Transverse colon (tissue), 4 donors: ENCODE data around the gene GAP43. TPM values are rescaled to one million over a fixed set of nuclear protein-coding genes. Genes with fewer than 3 reads are reported as not detected.

Experiments used
- DNase-seq: peaks from one replicate; pipeline ENCODE4 v3.0.0-alpha.2; 2019
- H3K27ac ChIP-seq, 4 donors: fragments of 200-600 bp; sonication (generic); 2 replicates each; pipeline ENCODE4 v1.5.1; 2016 to 2018; ENCODE audit warnings: inconsistent platforms in 4 of 4
- H3K27me3 ChIP-seq: fragments of 200-600 bp; sonication (generic); 2 replicates; pipeline ENCODE4 v1.5.1; 2017; ENCODE audit warnings: inconsistent platforms
- H3K36me3 ChIP-seq, 4 donors: fragments of 200-600 bp; sonication (generic); 2 replicates each; pipeline ENCODE4 v1.5.1; 2017 to 2019; ENCODE audit warnings: inconsistent platforms in 4 of 4
- H3K4me1 ChIP-seq, 4 donors: fragments of 200-600 bp; sonication (generic); 2 replicates each; pipeline ENCODE4 v1.5.1; 2017 to 2020; ENCODE audit warnings: inconsistent platforms in 4 of 4
- H3K4me3 ChIP-seq, 4 donors: fragments of 200-600 bp; sonication (generic); 1 replicate in 1 of 4; 2 replicates in 3 of 4; pipeline versions ENCODE4 v1.5.1 to v1.6.1; 2017 to 2019; ENCODE audit warnings: inconsistent platforms in 4 of 4
- H3K9me3 ChIP-seq, 2 donors: fragments of 200-600 bp; sonication (generic); 2 replicates each; pipeline ENCODE4 v1.5.1; 2017 to 2019; ENCODE audit warnings: inconsistent platforms in 2 of 2
- EP300 ChIP-seq: sonication (generic); formaldehyde crosslinking; IDR thresholded peaks from one replicate; pipeline ENCODE4 v1.6.1; 2017; ENCODE audit warnings: antibody characterized with exemption, low read depth
- POLR2A ChIP-seq: fragments of 450-650 bp; IDR thresholded peaks from one replicate; pipeline ENCODE4 v1.6.1; 2016; ENCODE audit warnings: antibody characterized with exemption, mild to moderate bottlenecking, moderate library complexity
- POLR2AphosphoS5 ChIP-seq, 3 donors: sonication (generic); formaldehyde crosslinking; IDR thresholded peaks; one replicate each; pipeline ENCODE4 v1.6.1; 2016; ENCODE audit warnings: antibody characterized with exemption in 3 of 3
- WGBS, 2 donors: methylation state at CpG; one replicate each; pipeline ENCODE4 v1.1.5; 2018; ENCODE audit warnings: low coverage in 1 of 2; 5-methylcytosine and 5-hydroxymethylcytosine counted together
- in situ Hi-C, 4 donors: fragments of 200-750 bp; cut with MboI; loops; one replicate each; pipeline versions ENCODE4 v1.15.0 to v1.15.1; 2017; ENCODE audit warnings: low sequenced_read_pairs in 3 of 4, low pct_ligation_motif_present in 1 of 4, low pct_unique_long_range_greater_than_20kb in 1 of 4
- intact Hi-C: fragments of 100-400 bp; cut with DNase I; formaldehyde crosslinking; loops from one replicate; pipeline ENCODE4 v1.15.1; 2023; ENCODE audit warnings: low total_unique reads
- total RNA-seq, 4 donors: library from RNA; depleted of rRNA; stranded (reverse); fragments of >200 nt; gene quantifications; one replicate each; pipeline ENCODE4 v1.1.0, GENCODE V29; 2016
- TF ChIP-seq, protein P1 (sequence below), 5 experiments: fragments of 200-600 bp in 3 of 5; fragments of 450-650 bp in 2 of 5; sonication (generic) in 3 of 5; IDR thresholded peaks; 1 replicate in 2 of 5; 2 replicates in 3 of 5; pipeline ENCODE4 v1.5.1; 2016 to 2017; ENCODE audit warnings: antibody characterized with exemption in 5 of 5, inconsistent platforms in 3 of 5, mild to moderate bottlenecking in 2 of 5, moderate library complexity in 1 of 5

Gene GAP43
- total RNA-seq, 4 donors from 2014 or later = 2.2 to 3.5 (median 2.6) TPM; not detected in 1

DNA sequence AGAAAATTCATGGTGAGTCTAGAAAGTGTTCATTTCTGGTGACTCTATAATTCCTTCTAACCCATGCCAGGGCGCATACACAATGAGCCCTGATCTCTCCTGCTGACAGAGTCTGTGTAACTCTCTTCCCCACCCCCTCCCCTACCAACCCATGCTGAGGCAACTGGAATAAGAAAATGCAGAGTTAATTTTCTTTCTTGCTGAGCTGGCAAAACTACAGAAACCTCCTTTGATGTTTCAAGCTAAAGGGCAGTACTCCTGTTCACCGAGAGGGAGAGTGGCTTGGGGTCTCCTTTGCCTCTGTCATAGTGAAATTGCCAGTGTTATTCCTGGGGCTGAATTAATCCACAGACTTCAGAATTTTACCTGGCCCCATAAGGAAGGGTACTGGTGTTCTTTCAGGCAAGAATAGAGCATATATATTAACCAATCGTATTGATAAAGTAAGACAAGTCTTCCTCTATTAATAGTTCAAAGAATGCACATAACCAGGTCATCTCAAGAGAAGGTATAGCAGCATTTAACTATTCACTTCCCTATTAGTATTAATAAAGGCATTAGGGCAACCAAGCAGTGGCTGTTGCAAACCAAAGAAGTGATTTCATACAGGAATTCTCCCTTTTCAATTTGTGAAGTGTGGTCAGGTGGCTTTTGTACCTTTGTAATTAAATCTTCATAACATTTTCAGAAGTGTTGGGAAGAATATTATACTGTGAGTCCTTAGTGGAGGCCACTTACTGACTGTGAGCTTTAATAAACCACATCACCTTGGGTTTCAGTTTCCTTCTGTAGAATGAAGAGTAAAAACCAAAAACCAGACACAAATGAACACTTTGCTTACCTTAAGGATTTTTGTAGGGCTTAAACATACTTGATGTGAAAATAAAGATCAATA lies 4.1 kb downstream of the GAP43 start:
- TF ChIP-seq POLR2A = no peak
- TF ChIP-seq, protein P1, sequence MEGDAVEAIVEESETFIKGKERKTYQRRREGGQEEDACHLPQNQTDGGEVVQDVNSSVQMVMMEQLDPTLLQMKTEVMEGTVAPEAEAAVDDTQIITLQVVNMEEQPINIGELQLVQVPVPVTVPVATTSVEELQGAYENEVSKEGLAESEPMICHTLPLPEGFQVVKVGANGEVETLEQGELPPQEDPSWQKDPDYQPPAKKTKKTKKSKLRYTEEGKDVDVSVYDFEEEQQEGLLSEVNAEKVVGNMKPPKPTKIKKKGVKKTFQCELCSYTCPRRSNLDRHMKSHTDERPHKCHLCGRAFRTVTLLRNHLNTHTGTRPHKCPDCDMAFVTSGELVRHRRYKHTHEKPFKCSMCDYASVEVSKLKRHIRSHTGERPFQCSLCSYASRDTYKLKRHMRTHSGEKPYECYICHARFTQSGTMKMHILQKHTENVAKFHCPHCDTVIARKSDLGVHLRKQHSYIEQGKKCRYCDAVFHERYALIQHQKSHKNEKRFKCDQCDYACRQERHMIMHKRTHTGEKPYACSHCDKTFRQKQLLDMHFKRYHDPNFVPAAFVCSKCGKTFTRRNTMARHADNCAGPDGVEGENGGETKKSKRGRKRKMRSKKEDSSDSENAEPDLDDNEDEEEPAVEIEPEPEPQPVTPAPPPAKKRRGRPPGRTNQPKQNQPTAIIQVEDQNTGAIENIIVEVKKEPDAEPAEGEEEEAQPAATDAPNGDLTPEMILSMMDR (IDR thresholded peaks at IDR 0.05) = no peak
- no peak for TF ChIP-seq EP300
- TF ChIP-seq POLR2AphosphoS5 (IDR thresholded peaks at IDR 0.05) = no peak
- H3K4me1 ChIP-seq = peaks cover 0 to 7% (median 2%) of the 10 kb centered on the region in 4 donors
- WGBS, 2 donors = 48% methylated on average over 3 of the region's 3 CpGs; no CpG with 5 or more reads in 1 of the 2 donors
- in situ Hi-C loops (no loop called here), intact Hi-C loops (no loop called here)
- no peak overlapping the region for H3K27ac ChIP-seq
- DNase-seq = no peak
- H3K27me3 ChIP-seq = peaks cover 44% of the 10 kb centered on the region
- no peaks in the 10 kb centered on the region for H3K9me3 ChIP-seq
- no peak overlapping the region for H3K4me3 ChIP-seq
- H3K36me3 ChIP-seq = no peaks in the 10 kb centered on the region

DNA sequence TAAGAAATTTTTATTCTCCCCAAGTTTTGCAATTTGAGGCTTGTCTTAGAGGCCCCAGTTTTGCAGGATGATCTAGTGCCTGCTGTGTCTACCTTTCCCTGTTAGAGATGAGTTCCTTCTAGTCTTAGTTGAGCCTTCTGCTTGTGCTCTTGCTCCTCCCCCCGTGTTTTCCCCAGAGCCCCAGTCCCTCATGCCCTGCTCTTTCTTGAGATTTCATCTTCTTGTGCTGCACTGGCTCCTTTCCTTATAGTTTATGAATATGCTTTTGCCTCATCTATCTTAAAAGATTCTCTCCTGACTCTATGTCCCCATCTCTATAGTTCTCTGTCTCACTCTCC lies 4.7 kb downstream of the GAP43 start:
- no peak for DNase-seq
- peaks cover 39% of the 10 kb centered on the region for H3K27me3 ChIP-seq
- intact Hi-C loops (no loop called here), in situ Hi-C loops (no loop called here)
- H3K9me3 ChIP-seq = no peaks in the 10 kb centered on the region
- no peak for TF ChIP-seq POLR2AphosphoS5 (IDR thresholded peaks at IDR 0.05)
- no peaks in the 10 kb centered on the region for H3K36me3 ChIP-seq
- 31 to 50% methylated on average over 1 of the region's 1 CpG for WGBS, 2 donors
- H3K4me1 ChIP-seq = peaks cover 0 to 7% (median 2%) of the 10 kb centered on the region in 4 donors
- no peak overlapping the region for H3K27ac ChIP-seq
- no peak overlapping the region for H3K4me3 ChIP-seq

DNA sequence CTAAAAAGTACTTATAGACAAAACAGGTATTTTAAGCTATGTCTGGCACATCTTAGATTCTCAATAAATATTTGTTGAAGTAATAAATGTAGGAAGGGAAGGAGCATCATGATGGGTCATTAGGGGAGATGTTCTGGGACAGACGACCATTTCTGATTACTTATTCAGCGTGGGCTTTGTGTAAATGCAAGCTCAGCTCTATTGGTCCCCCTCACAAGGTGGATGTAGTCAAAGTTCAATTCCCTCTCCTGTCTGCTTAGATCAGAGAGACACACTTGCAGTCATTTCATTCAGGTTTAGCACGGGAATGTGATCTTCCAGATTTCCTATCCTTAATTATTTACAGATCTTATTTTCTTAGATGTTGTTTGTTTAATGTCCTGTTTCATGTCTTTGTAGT lies 7.5 kb downstream of the GAP43 start:
- Histone ChIP-seq H3K27me3 (peaks cover 14% of the 10 kb centered on the region), H3K36me3 (no peaks in the 10 kb centered on the region), H3K9me3 (no peaks in the 10 kb centered on the region), H3K4me3 (no peak overlapping the region), H3K27ac (no peak overlapping the region), H3K4me1 (no peaks in the 10 kb centered on the region)
- in situ Hi-C loops = no loop called here
- TF ChIP-seq POLR2AphosphoS5 (IDR thresholded peaks at IDR 0.05) (no peak), EP300 (no peak), POLR2A (no peak)
- TF ChIP-seq, protein P1 (IDR thresholded peaks at IDR 0.05) = no peak
- intact Hi-C loops = no loop called here
- 69 to 73% methylated on average over 2 to 3 of the region's 3 CpGs for WGBS, 2 donors
- DNase-seq = no peak

DNA sequence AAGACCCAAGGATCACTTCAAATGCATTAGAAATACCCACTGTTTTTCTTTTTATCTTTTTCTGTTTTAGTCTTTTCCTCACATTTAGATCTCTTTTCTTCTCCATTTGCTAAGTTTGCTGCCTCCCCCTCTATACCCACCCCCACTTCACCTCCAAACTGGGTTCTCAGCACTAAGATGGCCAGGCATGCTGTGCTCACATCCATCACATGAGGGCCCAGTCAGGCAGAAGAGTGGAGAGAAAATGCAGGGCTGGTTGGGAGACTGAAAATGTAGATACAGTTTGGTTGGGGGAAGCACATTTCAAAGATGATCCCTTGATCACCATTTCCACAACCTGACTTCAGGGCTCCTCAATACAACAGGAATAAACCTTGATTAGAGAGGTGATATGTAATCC lies 8.7 kb downstream of the GAP43 start:
- H3K36me3 ChIP-seq = no peaks in the 10 kb centered on the region
- in situ Hi-C loops = no loop called here
- TF ChIP-seq EP300 (no peak), POLR2AphosphoS5 (IDR thresholded peaks at IDR 0.05) (no peak), POLR2A (no peak)
- TF ChIP-seq, protein P1 (IDR thresholded peaks at IDR 0.05) = no peak
- no peaks in the 10 kb centered on the region for H3K4me1 ChIP-seq
- no peaks in the 10 kb centered on the region for H3K9me3 ChIP-seq
- intact Hi-C loops = no loop called here
- H3K27me3 ChIP-seq = peaks cover 9% of the 10 kb centered on the region
- DNase-seq = no peak
- no peak overlapping the region for H3K4me3 ChIP-seq
- H3K27ac ChIP-seq = no peak overlapping the region
